ENCODE measurements around the gene SIGLEC6.
"Not testable (repeated sequence)": the region's sequence is repeated elsewhere in the genome, so short reads cannot be mapped to it uniquely, and the experiment has no call there.

DNA sequence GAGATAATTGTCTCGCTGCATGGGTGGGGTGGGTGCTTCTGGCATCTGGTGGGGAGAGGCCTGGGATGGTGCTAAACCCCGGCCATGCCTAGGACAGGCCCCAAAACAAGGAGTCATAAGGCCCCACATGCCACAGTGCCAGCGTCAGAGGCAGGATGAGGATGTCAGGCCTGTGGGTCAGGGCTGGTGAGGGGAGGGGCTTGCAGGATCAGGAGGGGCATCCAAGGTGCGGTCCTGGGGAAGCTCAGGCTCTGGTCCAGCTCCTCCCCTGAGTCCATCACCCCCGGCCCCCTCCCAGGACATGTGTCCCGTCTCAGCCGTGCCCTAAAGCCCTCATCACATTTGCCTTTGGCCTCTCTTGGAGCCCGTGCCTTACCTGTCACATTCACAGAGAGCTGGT is 30.5 kb downstream of the SIGLEC6 start:
- TF ChIP-seq, protein P1, sequence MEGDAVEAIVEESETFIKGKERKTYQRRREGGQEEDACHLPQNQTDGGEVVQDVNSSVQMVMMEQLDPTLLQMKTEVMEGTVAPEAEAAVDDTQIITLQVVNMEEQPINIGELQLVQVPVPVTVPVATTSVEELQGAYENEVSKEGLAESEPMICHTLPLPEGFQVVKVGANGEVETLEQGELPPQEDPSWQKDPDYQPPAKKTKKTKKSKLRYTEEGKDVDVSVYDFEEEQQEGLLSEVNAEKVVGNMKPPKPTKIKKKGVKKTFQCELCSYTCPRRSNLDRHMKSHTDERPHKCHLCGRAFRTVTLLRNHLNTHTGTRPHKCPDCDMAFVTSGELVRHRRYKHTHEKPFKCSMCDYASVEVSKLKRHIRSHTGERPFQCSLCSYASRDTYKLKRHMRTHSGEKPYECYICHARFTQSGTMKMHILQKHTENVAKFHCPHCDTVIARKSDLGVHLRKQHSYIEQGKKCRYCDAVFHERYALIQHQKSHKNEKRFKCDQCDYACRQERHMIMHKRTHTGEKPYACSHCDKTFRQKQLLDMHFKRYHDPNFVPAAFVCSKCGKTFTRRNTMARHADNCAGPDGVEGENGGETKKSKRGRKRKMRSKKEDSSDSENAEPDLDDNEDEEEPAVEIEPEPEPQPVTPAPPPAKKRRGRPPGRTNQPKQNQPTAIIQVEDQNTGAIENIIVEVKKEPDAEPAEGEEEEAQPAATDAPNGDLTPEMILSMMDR (IDR thresholded peaks at IDR 0.05) = not testable (repeated sequence)
- TF ChIP-seq POLR2A (IDR thresholded peaks at IDR 0.05) = not testable (repeated sequence)

Measured in body of pancreas (tissue), 4 donors.